Stimulated activated CD4-positive, alpha-beta T cell treated with anti-CD3 and anti-CD28 coated beads, Interleukin-2, amount 100 ng/mL, for 4 hours (primary cell): ENCODE measurements around the gene INO80D.
"Not testable (repeated sequence)": the region's sequence is repeated elsewhere in the genome, so short reads cannot be mapped to it uniquely, and the experiment has no call there.

Experiments
- DNase-seq: peaks from one replicate; pipeline ENCODE4 v3.0.0-alpha.2; 2020; ENCODE audit warnings: low read depth

INO80D gene, protein sequence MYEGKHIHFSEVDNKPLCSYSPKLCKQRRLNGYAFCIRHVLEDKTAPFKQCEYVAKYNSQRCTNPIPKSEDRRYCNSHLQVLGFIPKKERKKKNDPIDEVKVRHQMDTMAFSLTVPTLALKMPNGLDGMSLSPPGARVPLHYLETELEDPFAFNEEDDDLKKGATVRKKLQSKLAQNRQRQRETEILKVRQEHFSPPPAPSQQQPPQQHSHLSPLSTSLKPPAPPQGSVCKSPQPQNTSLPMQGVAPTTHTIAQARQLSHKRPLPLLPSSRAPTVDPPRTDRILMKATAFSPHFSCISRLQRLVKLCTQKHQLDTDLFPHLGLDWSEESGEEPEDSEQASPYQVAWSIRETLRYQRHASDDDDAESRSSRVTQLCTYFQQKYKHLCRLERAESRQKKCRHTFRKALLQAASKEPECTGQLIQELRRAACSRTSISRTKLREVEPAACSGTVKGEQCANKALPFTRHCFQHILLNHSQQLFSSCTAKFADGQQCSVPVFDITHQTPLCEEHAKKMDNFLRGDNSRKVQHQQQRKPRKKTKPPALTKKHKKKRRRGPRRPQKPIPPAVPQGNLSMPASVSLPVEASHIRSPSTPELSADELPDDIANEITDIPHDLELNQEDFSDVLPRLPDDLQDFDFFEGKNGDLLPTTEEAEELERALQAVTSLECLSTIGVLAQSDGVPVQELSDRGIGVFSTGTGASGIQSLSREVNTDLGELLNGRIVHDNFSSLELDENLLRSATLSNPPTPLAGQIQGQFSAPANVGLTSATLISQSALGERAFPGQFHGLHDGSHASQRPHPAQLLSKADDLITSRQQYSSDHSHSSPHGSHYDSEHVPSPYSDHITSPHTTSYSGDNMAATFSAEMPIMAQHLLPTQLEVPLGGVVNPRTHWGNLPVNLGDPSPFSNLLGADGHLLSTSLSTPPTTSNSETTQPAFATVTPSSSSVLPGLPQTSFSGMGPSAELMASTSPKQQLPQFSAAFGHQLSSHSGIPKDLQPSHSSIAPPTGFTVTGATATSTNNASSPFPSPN

DNA sequence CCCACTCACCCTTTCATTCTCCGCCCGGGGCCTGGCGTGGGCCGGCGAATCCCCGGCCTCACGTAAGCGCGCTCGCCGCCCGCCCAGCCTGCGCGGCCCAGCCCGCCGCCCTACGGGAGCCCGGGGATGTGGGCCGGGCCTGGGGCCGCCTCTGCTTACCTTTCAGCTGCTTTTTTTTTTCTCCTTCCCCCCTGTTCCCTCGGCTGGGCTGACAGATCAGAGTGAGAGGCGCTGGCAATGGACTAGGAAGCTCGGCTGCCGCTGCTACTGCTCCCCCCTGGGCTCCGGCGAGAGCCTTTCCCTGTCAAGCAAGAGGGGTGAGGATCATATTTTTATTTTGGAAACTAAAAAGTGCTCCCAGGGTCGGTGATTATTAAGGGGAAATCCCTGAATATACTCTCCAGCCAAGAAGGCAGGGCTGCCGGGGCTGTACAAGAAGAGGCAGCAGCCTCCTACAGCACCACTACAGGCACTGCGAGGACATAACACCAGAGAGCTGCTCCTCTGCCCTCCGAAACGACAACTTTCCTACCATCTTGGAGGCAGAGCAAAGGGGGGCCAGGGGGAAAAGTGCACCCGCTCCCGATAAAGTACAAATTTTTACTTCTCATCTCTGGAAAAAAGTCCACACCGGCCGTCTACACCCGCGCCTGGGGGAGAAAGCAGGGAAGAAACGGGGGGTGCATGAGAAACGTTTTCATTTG, at the start of gene INO80D:
INO80D (minus strand) TSS at position 433 of the 704 bp plus-strand sequence. CDS start 23,158 bp downstream, outside the sequence.
- peak; percentile 71 for DNase-seq

DNA sequence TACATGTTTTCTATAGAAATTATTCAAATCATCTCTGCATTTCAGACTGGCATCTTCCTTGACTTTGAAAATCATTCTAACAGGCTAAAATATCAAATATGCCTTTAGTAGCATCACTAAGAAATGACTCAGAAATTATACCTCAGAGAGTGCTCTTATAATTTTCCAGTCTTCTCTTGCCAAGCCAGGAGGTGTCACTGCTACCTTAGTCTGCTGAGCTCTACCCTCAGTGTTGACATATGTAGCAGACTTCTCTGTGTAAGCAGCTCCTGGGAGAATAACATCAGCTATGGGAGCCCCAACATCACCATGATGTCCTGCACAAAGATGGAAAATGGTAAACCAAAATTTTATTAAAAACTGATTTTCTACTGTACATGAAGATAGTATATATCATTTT, 41.7 kb upstream of the INO80D start:
- DNase-seq = no peak

DNA sequence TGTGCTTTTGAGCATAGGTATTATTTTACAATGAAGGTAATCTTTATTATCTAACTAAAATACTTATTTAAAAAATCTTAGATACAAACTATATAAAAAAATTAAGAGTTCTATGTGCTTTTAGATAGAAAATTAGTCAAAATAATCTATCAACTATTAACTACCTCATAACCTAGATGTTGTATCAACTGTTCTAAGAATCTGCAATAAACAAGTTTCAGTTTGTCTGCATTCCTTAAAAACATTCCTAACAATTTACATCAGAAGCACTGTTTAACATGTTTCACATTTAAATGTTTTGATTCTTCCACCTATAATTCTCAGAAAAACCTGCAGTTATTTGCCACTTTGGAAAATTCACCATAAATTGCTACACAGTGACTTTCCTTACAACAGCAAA, 39.9 kb upstream of the INO80D start:
- DNase-seq = no peak

DNA sequence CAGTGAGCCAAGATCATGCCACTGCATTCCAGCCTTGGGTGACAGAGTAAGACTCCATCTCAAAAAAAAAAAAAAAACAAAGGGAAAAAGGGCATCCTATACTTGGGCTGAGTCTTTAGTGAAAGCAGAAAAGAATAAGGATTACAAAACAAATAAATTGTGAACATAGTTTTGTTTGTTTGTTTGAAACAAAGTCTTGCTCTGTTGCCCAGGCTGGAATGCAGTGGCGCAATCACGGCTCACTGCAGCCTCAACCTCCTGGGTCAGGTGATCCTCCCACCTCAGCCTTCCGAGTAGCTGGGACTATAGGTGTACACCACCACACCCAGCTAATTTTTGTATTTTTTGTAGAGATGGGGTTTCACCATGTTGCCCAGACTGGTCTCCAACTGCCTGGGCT, 36.6 kb upstream of the INO80D start:
- not testable (repeated sequence) for DNase-seq

DNA sequence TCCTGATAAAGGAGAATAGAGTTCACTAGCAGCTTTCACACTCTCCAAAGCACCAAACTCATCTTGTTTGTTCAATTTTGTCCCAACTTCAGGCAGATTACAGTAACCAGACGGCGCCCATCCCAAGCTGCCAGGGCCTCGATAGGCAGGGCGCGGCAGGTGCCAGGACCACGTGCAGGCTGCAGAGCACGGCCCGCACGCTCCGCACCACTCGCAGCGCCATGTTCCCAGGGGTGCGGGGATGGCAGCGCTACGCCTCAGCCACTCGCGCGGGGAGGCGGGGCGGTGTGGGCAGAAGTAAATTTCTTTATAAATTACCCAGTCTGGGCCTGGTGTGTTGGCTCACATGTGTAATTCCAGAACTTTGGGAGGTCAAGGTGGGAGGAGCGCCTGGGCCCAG, 30.3 kb upstream of the INO80D start:
- no peak for DNase-seq

DNA sequence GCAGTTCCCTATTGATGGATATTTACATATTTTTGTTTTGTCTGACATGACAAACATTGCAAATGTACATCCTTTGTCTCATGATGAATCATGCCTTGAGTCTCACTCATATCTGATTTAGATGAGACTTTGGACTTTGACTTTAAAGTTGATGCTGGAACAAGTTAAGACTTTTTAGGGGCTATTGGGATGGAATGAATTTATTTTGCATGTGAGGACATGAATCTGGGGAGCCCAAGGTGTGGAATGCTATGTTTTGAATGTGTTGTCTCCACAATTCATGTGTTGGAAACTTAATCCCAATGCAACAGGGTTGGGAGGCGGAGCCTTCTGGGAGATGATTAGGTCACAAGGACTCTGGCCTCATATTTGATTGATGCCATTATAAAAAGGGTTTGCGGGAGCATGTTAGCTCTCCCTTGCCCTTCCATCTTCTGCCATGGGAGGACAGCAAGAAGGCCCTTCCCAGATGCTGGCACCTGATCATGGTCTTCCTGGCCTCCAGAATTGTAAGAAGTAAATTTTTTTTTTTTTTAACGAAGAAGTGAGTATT, 29.1 kb upstream of the INO80D start:
- DNase-seq = no peak

DNA sequence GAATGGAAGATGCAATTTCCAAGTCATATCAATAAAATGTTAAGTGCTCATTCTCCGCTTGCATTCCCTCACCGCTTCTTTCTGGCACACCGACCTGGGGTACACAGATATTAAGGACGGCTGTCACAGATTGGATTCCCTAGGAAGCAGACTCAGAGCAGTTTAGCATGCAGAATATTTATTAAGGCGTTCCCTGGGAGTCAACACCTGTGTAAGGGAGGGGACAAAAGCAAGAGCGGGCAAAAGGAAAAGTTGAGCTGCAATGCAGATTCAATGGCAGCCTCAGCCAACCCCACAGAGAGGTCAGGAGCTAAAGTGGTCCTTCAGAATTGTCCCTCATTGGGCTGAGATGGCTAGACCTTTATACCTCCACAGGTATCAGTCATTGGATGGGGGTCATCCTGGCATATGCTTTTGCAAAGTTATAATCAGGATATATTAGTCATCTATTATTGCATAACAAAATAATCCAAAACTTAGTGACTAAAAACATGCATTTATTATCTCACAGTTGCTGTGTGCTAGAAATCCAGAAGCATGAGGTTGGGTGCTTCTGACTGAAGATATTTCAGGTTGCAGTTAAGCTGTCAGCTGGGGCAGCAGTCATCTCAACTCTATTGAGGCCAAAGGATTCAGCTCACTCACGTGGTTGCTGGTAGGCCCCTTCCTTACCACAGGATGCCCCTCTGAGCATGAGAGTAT, 27.0 kb upstream of the INO80D start:
- no peak for DNase-seq

DNA sequence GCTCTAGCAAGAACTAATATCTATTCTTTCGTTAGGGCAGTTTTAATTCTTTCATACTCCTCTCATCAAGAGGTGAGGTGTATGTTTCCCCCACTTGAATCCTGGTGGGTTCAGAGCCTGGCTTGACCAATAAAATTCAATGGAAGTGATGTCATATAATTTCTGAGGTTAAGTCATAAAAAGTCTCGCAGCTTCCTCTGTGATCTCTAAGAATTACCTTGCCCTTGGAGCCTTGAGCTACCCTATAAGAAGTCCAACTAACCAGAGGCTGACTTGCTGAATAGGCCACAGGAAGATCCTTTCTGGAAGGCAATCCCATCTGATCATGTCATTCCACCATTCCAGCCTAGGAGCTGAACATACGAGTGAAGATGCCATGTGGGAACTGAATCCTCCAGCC, 26.1 kb upstream of the INO80D start:
- DNase-seq = no peak

DNA sequence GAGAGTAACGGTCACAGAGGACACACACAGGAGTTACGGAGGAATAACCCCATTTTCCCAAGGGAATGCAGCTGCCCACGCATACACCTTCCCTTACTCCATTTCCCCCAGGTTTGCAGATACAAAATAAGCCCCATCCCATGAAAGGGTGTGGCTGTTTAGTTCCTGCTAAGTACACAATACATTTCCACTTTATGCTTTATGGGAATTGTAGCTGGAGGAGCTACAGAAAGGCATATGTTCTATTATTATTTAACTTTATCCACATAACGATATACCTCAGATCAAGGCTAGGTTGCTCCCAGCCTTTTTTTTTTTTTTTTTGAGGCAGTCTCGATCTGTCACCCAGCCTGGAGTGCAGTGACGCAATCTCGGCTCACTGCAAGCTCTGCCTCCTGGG, 22.7 kb upstream of the INO80D start:
- no peak for DNase-seq

DNA sequence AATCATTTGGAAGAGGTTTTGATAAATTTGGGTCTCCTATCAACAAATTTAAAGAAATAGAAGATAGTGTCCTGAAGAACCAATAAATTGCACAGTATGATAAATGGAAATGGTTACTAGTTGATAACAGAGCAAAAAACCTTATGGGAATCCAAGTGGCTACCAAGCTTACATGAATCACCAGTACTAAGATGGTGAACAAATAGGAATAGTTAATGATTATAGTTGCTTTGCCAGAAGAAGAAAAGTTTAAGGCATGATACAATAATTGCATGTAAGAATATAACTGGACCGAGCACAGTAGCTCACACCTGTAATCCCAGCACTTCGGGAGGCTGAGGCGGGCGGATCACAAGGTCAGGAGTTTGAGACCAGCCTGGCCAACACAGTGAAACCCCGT, 19.6 kb upstream of the INO80D start:
- no peak for DNase-seq

DNA sequence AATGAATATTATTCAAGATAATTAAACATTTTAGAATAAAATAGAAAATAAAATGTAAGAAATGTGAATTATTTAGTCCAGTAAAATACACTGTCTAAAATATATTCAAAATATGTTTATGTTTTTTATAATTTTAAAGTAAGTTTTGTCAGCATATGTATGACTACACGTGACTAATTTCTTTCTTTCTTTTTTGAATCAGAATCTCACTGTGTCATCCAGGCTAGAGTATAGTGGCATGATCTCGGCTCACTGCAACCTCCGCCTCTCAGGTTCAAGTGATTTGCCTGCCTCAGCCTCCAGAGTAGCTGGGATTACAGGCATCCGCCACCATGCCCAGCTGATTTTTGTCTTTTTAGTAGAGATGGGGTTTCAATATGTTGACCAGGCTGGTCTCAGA, 19.1 kb upstream of the INO80D start:
- DNase-seq = no peak

DNA sequence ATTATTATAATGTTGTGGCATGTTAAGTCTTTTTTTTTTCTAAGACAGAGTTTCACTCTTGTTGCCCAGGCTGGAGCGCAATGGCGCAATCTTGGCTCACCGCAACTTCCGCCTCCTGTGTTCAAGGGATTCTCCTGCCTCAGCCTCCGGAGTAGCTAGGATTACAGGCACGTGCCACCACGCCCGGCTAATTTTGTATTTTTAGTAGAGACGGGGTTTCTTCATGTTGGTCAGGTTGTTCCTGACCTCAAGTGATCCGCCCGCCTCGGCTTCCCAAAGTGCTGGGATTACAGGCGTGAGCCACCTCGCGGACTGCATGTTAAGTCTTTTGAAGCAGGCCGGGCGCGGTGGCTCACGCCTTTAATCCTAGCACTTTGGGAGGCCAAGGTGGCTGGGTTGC, 12.9 kb upstream of the INO80D start:
- not testable (repeated sequence) for DNase-seq

DNA sequence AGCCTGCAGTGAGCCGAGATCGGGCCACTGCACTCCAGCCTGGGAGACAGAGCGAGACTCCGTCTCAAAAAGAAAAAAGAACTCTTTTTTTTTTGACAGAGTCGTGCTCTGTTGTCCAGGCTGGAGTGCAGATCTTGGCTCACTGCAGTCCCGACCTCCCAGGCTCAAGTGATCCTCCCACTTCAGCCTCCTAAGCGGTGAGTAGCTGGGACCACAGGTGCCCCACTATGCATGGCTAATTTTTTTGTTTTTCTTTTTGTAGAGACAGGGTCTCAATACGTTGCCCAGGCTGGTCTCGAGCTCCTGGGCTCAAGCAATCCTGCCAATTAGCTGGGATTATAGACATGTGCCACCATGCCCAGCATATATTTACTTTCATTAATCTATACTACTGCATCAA, 12.5 kb upstream of the INO80D start:
- no peak for DNase-seq

DNA sequence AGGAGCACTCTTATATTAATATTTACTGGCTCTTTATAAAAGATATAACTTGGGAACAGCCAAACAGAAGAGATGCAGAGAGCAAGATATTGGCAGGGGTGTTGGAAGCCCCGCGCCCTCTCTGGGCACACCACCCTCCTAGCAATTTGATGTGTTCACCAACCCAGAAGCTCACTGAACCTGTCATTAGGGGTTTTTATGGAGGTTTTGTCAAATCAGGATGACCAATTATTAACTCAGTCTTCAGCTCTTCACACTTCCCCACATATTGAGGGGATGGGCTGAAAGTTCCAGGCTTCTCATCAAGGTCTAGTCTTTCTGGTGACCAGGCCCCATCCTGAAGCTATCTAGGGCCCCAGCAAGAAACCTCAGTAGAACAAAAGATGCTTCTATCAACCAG, 10.9 kb upstream of the INO80D start:
- DNase-seq = no peak

DNA sequence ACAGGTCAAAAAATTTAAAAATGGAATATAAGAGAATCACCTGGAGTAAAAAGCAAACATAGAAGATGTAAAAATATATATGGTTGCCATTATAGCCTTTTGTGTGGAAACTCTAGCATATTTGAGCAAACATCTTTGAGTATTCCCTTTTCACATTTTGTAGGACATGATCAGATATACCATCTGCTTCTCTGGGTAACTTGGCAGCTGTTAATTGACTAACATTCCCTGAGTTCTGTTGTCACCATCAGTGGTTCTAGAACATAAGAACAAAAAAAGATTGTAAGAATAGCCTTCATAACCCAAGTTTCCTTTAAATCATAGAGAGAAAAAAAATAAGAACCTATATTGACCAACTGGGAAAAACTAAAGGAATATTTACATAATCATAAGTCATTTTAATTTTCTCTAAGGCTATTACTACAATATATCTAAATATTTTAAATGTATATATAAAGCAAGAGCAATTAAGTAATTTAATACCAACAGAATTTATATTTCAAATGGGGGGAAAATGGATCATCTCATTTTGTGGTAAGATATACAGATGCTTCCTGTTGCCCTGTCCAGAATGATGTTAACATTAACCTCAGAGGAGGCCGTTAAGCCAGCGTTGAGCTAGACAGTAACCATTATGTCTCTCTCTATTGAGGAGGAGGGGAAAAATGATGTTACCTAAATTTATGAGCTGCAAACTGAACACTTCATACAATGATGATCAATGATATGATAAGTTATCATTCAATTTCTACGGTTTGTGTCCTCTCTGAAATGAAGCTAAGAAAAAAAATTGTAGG, 9.8 kb upstream of the INO80D start:
- DNase-seq = no peak

DNA sequence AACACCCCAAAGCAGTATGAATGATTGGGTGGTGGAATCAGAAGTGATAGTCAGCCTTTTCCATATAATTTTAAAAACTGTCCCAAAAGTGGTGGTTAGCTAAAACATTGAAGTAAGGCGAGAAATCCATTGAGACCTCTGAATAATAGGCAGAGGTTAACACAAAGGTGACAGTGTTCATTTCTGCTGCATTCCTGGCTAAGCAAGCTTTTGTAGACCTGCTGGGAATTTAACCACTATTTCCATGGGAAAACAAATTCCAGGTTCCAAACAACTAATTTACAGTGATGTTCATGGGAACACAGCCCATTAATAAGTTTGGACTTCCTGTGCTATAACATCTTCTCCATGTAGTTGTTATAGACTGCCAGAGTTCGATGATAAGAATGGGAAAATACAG, 6.3 kb upstream of the INO80D start:
- DNase-seq = no peak

DNA sequence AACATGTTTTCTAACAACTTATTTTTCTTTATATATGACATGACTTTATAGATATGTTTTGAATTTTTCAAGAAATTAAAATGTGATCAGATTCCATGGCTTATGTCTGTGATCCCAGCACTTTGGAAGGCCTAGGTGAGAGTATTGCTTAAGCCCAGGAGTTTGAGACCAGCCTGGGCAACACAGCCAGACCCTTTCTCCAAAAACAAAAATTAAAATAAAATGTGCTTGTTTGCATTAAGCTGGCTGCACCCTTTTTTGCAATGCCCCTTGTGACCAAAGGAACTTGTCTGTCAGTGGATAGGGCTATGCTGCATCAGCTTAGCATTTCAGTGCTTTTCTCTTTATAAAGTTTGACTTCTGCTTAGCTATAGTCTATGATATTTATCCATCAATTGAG, 2.3 kb upstream of the INO80D start:
- DNase-seq = no peak

DNA sequence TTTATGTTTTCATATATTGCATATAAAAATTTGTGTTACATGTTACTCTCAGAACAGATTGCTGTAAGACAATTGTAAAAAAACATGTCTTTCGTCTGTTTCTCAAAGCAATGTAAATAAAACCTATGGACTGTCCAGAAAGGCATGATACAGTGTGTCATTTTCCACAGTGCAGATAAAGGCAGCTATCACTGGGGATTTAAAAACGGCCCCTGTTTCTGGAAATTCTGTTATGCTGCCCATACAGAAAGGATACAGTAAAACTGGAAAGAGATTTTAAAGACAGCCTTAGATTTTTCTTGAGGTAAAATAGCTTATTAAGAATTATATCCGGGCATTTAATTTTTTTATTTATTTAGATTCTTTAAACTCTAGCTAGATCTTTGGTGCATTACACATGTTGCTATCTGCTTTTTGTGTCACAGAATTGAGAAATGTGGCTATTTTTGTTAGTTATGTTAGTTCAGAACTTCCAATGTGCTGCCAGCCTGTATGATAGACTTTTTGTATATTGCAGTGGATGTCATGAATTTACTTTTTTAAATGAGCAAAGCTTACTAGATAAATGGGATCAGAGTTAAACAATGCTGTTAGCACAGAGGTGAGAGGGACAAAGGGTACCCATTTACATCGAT, 859 bp upstream of the INO80D start:
- no peak for DNase-seq

DNA sequence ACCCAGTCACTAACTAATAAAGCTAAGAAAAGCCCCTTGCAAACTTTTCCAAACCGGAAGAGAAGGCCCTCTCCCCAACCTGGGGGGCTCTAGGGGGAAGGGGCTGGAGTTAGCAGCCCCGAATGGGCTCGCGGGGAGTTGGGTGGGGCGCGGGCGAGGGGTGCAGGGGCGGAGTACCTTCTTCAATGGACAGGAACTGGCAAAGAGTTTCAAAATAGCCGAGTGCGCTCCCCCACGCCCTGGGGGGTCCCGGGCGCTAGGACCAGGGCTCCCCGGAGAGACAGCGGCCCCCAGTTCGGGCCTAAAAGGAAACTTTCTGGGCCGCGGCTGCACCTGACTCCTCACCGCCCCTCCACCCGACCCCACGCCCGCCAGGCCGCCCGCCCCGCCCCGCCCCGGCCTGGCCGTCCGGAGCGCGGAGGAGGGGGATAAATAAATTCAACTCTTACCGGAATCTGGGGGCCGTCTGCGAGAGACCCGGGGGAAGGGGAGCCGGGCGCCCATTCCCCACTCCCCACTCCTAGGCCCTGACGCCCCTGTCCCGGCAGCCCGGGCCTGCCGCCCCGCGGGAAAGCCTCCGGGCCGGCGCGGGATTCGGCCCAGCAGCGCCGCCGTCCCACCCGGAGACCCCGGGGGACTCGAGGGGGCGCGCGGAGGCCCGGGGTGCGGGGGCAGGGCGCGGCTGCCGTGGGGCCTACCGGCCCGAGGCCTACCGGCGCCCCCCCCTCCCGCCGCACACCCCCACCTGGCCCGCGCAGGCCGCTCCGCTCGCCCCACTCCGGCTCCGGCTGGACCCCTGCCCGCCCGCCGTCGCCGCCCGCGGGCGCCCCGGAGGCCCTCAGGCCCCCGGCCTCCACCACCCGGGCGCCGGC, 868 bp downstream of the INO80D start:
- DNase-seq = peak; percentile 11
